GM12891 (cell line): ENCODE measurements around the gene NUCKS1. TPM values are rescaled to one million over a fixed set of nuclear protein-coding genes. Genes with fewer than 3 reads are reported as not detected.

Experiments used
- DNase-seq: peaks from one replicate; pipeline ENCODE4 v3.0.0; 2011; ENCODE audit warnings: low spot score; ENCODE audit not compliant: insufficient read length
- FAIRE-seq: peaks from 2 replicates; lab custom pipeline; 2011; peaks lifted over from hg19 to GRCh38; lab: Jason Lieb, UNC
- PAX5 ChIP-seq: IDR thresholded peaks from 2 replicates; pipeline ENCODE4 v1.6.1; 2011; ENCODE audit warnings: low read length, moderate library complexity, mild to moderate bottlenecking; ENCODE audit not compliant: insufficient read depth, severe bottlenecking
- POLR2A ChIP-seq: IDR thresholded peaks from 2 replicates; pipeline ENCODE4 v1.6.1; 2011; ENCODE audit warnings: low read depth, low read length, control low read depth
- POLR2AphosphoS5 ChIP-seq: IDR thresholded peaks from 2 replicates; pipeline ENCODE4 v1.6.1; 2011; ENCODE audit warnings: low read depth, low read length, control low read depth
- POU2F2 ChIP-seq: IDR thresholded peaks from 2 replicates; pipeline ENCODE4 v1.6.1; 2011; ENCODE audit warnings: low read depth, mild to moderate bottlenecking, control low read depth, low read length, moderate library complexity
- SPI1 ChIP-seq: IDR thresholded peaks from 2 replicates; pipeline ENCODE4 v1.6.1; 2011; ENCODE audit warnings: low read depth, low read length, control low read depth
- TAF1 ChIP-seq: IDR thresholded peaks from 2 replicates; pipeline ENCODE4 v1.6.1; 2011; ENCODE audit warnings: low read depth, low read length, control low read depth
- polyA plus RNA-seq: library from polyadenylated mRNA; unstranded; fragments of >200 nt; gene quantifications from one replicate; pipeline ENCODE4 v1.2.1, GENCODE V29; 2012; ENCODE audit warnings: low read depth, missing spikeins, inconsistent platforms; ENCODE audit not compliant: missing spikeins

NUCKS1 gene, protein sequence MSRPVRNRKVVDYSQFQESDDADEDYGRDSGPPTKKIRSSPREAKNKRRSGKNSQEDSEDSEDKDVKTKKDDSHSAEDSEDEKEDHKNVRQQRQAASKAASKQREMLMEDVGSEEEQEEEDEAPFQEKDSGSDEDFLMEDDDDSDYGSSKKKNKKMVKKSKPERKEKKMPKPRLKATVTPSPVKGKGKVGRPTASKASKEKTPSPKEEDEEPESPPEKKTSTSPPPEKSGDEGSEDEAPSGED
- polyA plus RNA-seq = 35.9 TPM

DNA sequence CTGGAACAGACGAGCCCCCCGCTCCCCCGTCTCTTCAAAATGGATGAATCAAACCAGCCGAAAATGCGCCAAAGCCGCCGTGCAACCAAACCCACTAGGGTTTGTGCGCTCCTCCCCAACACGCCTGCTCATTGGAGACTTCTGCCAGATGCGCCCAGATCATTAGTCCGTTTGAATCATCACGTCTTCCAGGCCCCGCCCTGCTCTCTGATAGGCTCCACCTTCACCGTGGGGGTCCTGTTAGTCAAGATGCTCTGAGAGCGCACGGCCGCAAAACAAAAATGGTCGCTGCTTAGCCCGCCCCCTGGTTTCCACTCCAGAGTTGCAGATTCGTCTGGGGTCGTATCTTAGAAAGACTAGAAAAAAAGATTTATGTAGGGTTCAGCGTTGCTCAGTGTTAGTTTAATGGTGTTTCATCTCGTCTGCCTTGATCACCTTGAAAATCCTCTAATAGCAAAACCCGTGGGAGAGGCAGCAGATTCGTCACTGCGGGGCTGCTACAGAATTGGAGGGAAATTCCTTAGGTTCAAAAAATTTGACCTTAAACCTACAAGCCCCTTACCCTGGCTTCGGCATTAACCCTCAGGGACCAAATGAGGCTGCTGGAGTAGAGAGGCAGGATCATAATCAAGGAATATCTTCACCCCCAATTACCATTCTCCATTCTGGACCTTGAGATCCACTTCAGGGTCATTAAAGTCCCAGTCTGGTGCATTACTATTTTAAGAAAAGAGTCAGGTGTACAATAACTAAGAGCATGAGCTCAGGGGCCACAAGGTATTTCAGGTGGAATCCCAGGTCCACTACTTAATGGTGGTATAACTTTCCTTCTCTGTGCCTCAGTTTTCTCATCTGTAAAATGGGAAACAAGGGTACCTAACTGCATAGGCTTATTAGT, at the start of gene NUCKS1:
NUCKS1 (minus strand) TSS at position 45 of the 898 bp plus-strand sequence. CDS start 209 bp downstream, outside the sequence.
- DNase-seq = peak; percentile 58
- peak; percentile 98 for FAIRE-seq
- TF ChIP-seq TAF1 = peak; percentile 59
- no peak for TF ChIP-seq SPI1
- TF ChIP-seq POLR2AphosphoS5 = peak; percentile 66; the same call in 1 of the 2 replicates
- no peak for TF ChIP-seq PAX5
- TF ChIP-seq POLR2A = peak; percentile 24; the same call in 1 of the 2 replicates

DNA sequence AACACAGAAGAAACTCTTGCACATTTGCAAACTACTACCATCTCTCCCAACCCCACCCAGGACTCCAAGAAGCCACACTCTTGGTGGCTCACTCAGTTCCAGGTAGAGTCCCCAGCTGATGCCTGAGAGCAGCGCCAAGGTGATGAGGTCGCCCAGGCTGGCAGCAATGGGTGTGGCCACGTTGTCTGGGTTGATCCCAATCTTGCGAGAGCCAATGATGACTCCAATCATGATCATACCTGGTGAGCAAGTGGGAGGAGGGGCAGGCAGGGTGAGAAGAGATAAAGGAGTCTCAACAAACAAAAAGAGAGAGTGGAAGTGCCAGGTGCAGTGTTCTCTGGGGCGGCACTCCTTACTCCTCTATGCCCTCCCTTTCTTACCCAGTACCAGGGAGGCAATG, 48.6 kb upstream of the NUCKS1 start:
- FAIRE-seq = no peak
- no peak for DNase-seq
- TF ChIP-seq TAF1 (no peak), POLR2A (no peak), SPI1 (no peak), POLR2AphosphoS5 (no peak), POU2F2 (no peak), PAX5 (no peak)

DNA sequence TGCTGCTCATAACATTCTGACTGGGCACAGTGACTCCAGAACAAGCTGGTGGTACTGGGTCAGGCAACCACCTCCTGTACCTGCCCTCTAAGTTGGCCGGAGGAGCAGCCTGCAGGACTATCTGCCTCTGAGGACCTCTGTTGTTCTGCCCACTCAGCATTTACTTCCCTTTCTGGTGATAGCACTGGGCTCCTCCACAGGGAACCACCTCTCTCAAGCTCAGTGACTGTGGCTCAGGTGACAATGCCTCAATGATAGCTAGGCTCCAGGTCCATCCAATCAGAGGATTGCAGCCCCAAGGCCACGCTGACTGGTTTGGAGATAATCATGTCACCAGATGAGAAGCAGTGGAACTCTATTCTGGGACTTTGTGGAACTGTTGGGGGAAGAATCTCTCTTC, 47.2 kb upstream of the NUCKS1 start:
- no peak for DNase-seq
- TF ChIP-seq SPI1 (no peak), POLR2AphosphoS5 (no peak), POLR2A (no peak), PAX5 (no peak), TAF1 (no peak), POU2F2 (no peak)
- FAIRE-seq = no peak

DNA sequence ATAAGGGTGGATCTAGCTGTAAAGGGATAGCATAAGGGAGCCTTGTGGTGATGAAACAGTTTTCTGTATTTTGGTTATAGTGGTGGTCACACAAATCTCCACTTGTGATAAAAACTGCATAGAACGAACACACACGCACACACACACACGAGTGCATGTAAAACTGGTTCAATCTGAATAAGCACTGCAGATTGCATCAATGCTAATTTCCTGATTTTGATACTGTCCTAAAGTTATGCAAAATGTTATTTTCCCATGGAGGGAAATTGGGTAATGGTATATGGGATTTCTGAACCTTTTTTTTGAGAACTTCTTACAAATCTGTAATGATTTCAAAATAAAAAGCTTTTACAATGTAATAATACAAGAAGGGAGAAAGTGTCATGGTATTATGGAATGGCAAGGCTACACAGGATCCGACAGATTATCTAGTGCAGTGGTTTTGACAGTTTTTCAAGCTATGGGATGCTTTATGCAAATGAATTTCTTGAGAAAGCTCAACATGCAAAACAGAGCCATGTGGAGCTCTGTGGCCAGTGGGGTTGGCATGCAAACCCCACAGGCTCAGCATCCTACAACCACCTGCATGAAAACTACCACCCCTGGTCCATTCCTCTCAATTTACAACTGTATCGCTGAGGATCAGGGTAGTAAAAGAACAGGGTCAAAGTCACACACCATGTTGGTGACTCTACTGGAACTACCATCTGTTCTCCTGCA, 44.2 kb upstream of the NUCKS1 start:
- FAIRE-seq = peak; percentile 48
- TF ChIP-seq TAF1 = no peak
- TF ChIP-seq POU2F2 = peak; percentile 34; the same call in 1 of the 2 replicates
- DNase-seq = no peak

DNA sequence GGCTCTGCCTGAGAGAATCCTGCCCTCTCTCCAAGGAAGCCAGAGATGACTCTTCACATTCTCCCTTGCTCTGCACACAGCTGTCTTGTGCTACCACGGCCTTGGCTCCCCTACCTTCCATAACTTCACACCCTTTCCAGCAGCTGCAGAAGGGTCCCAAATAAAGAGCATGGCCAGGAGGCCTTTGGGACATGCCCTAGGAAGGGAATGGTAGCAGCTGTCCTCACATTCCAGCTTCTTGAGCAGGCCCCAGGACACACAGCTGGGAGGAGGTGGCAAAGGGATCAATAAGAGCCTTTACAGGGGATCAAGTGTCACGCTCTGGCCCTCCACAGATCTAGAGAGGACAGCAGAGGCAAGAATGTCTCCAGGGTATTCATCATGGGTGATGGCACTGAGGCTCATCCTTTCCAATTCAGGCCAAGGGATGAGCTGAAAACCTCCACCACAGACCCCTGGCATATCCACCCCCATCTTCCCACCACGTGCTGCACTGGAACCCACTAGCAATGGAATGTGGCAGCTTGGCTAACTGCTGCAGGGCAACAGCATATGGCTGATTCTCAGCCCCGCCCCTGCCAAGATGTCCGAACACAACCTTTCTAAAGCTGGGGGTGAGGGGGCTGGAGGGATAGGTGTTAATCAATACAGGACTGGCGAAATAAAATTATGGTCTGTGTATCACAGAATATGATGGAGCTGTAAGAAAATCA, 43.1 kb upstream of the NUCKS1 start:
- TF ChIP-seq TAF1 (no peak), POLR2AphosphoS5 (no peak), SPI1 (no peak), PAX5 (no peak), POU2F2 (no peak), POLR2A (no peak)
- DNase-seq (no peak), FAIRE-seq (no peak)

DNA sequence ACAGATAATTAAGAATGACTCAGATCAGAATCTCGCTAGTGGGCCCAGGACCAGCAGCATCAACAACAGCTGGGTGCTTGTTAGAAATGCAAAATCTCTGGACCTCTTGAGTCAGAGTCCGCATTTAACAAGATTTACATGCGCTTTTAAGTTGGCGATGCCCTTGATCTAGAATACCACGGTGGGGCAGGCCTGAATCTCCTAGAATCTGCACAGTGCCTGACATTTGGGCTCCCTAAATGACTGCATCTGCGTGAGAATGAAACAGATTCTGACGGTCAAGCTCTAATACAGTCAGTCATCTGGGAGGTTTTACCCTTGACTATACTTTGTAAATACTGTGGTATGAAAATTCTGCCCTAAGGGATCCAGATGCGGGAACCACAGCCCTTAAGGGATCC, 42.5 kb upstream of the NUCKS1 start:
- DNase-seq = no peak
- no peak for FAIRE-seq
- no peak for TF ChIP-seq POLR2AphosphoS5
- TF ChIP-seq TAF1 = no peak
- TF ChIP-seq POU2F2 = no peak
- no peak for TF ChIP-seq POLR2A
- no peak for TF ChIP-seq PAX5
- TF ChIP-seq SPI1 = no peak

DNA sequence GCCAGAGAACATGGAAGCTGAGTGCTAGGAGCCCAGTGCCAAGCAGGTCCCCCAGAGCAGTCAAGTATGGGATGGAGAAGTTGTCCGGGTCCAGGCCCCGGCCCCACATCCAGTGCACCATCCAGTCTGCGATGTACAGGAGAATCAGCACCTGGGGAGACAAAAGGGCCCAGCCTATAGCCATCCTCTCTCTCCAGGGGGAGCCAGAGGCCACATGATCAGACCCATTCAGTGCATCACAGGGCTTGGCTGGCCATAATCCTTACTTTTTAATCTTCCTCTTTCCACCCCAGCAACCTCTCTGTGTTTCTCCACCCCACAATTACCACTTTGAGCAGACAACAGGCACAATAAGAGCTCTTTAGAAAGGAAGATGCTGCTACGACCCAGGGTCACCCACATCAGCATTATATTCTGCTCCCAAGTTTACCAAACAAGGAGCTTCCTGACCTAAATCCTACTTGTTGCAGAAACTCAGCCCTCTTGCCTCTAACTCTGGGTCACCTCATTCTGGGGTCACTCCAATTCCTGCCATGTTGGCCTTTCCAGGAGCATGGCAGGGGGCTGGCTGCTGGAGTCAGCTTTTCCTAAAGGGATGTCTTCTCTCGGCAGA, 41.7 kb upstream of the NUCKS1 start:
- TF ChIP-seq PAX5 (no peak), POU2F2 (no peak), POLR2A (no peak), SPI1 (no peak), POLR2AphosphoS5 (no peak), TAF1 (no peak)
- DNase-seq (peak; percentile 60), FAIRE-seq (peak; percentile 47)

DNA sequence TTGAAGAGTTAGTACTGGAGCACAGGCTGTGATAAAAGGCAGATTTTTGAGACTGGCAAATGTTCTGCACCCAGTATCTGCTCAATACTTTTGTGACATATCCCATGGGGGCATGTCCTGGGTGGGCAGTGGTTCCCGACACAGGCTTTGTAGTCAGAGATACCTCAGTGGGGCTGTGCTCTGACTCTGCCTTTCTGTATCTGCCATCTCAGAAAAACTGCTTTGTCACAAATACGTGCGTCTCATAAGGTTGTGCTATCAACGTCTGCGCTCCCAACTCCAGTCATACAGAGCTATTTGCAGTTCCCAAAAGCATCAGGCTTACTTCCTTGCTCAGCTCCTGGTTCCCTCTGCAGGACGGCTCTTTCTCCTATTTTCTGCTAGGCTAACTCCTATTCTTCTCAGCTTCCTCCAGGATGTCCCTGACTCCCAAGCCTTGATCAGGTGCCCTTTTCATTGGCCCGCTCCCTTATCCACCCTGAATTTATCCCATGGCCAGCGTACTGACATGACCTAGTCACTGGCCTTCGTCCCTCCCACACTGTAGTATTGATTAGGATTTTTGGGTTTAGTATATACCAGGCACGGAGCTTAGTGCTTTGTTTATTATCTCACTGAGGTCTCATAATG, 37.4 kb upstream of the NUCKS1 start:
- TF ChIP-seq SPI1 = no peak
- TF ChIP-seq TAF1 = no peak
- no peak for TF ChIP-seq POLR2AphosphoS5
- no peak for TF ChIP-seq POU2F2
- no peak for TF ChIP-seq PAX5
- TF ChIP-seq POLR2A = no peak
- no peak for FAIRE-seq
- DNase-seq = no peak
